NCI-H345 treated with DMSO at 0.1 percent for 48 hours (cell line): Measurements from ENCODE around the gene SLC25A33.
"Not testable (repeated sequence)": the region's sequence is repeated elsewhere in the genome, so short reads cannot be mapped to it uniquely, and the experiment has no call there.

Experiments used
- DNase-seq: peaks from one replicate; lab custom pipeline; 2025; ENCODE audit not compliant: unreplicated experiment; lab: John Stamatoyannopoulos, UW

SLC25A33 gene

DNA sequence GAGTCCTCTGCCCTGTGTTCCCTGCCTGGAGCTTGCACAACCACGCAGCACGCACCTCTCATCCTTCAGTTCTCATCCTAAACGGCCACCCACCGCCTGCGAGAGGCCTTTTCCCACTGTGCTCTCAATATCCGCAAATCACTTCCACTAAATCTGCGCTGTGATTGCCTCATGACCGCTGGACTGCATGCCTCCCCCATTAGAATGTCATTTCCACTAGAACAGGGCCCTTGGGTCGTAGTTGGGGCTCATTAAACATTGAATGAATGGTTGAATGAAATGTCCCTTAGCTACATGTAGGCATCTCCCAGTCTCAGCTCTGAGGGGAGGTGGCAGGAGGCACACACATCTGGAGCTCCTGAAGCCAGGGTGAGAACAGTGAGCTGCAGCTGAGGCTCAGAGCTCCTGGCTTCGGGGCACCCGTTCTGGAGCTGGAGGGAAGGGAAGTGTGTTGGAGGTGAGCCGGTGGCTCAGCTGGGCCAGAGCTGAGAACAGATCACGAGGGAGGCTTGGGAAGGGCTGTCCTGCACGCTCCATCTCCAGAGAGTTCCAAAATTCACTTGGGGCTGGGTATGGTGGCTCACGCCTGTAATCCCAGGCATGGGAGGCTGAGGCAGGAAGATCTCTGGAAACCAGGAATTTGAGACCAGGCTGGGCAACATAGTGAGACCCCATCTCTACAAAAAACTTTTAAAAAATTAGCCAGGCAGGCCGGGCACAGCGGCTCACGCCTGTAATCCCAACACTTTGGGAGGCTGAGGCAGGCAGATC, 79.8 kb downstream of the SLC25A33 start:
- no peak for DNase-seq

DNA sequence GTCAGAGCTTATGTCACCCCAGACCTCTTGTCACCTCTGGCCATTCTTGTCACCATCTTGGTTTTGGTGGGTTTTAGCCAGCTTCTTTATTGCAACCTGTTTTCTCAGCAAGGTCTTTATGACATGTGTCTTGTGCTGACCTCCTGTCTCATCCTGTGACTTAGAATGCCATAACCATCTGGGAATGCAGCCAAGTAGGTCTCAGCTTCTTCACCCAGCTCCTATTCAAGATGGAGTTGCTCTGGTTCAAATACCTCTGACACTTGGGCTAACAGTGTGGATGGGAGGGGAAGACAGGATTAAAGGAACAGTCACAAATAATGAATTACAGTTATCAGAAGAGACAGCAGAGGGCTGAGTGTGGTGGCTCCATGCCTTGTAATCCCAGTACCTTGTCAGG, 81.8 kb downstream of the SLC25A33 start:
- no peak for DNase-seq

DNA sequence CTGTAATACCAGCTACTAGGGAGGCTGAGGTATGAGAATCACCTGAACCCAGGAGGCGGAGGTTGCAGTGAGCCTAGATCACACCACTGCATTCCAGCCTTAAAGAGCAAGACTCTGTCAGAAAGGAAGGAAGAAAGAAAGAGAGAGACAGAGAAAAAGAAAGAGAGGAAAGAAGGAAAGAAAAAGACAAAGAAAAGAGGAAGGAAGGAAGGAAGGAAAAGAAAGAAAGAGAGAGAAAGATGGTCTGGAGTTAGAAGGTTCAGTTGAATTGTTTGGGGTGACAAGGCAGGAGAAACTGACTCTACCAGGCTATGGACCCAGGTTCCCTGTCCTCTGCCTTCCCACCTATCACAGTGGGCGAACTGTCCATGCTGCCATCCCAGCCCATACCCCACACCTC, 84.8 kb downstream of the SLC25A33 start:
- no peak for DNase-seq

DNA sequence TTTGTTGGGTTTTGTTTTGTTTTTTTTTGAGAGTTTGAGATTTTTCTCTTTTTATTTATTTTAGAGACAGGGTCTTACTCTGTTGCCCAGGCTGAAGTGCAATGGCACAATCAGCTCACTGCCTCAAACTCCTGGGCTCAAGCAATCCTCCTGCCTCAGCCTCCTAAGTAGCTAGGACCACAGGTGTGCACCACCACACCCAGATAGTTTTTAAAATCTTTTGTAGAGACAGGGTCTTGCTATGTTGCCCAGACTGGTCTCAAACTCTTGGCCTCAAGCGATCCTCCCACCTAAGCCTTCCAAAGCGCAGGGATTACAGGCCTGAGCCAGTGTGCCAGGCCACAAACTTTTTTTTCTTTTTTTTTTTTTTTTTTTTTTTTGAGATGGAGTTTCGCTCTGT, 85.8 kb downstream of the SLC25A33 start:
- DNase-seq, result not testable (repeated sequence)

DNA sequence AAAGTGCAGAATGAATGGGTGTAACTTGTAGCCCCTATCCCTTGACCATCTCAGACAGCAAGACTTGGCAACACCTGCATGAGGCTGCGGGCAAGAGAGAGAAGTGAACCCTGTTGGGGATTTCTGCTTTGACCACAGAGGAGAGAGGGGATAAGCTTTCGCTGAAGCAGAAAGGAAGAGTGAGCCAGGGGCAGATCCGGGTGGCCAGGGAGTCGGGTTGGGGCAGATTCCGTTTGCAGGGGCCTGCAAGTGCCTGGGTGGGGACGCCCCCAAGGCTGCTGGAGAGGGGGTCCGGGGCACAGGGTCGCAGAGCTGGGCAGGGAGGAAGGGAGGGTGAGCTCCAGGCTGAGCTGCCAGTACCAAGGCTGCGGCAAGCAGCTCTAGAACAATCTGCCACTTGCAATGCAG, 86.9 kb downstream of the SLC25A33 start:
- no peak for DNase-seq

DNA sequence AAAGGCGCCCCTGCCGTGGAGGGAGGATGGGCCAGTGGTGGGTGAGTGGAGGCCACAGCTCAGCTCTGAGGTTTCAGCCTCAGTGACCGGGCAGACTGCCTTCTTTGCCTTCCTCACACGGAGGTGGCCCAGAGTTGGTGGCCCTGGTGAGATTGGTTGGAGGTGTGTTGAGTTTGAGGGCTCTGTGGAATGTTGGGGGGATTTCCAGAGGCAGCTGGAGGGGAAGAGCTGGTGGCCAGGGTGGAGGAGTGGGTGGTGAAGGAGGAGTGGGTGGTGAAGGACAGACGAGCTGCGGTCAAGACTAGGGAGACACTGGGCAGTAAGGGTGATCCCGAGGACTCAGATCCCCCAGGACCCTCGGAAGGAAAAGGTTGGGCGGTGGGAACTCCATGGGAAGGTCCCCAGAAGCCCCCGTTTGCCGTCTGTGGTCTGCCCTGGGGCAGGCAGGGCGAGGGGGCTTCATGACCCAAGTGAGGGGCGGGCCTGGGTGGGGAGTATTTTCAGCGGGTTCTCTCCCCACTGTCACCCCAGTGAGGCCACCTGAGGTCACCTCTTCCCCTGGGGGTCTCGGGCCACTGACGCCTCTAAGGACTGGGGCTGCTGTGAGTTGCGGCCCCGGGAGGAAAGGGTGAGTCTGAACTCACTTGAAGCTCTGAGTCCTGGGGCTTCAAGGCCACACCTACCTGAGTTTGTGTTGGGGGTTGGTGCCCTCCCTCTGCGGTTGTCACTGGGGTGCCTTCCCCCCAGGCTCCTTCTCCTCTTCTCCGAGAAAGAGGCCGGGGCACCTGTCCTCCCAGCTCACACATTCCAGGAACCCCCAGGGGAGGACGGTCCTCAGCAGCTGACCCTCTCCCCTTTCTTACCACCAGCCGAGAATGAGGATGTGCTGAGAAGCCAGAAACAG, 89.5 kb downstream of the SLC25A33 start:
- no peak for DNase-seq

DNA sequence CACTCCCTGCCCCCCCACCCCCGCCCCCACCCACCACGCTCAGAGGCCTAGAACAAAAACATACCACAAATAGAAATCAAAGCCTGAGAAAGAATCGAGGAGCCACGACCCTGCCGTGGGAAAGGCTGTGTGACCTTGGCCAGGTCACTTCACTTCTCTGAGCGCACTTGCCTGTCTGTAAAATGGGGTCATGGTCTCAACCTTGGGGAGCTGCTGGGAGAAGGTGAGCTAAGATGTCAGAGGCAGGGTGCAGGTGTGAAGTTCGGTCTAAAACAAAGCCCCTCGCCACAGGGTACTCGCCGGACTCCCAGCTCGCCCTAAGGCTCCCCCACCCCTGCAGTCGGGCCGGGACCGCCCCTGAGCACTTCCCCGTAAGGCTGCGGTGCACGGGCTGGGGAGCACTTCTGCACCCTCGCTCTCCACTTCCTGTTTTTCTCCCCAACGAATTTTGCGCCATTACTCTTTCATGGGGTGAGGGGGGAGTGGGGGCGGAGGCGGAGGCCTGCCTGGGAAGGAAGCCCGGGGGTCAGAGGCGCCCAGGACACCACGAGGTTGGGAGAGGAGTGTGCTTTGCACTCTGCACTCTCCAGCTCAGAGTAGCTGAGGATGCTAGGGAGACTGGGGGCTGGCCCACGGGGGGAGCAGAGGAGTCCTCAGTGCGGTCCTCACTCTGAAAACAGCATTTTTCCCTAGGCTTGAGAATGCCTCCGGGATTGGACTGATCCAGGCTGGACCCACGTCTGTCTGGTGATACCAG, 90.4 kb downstream of the SLC25A33 start:
- DNase-seq, result no peak

DNA sequence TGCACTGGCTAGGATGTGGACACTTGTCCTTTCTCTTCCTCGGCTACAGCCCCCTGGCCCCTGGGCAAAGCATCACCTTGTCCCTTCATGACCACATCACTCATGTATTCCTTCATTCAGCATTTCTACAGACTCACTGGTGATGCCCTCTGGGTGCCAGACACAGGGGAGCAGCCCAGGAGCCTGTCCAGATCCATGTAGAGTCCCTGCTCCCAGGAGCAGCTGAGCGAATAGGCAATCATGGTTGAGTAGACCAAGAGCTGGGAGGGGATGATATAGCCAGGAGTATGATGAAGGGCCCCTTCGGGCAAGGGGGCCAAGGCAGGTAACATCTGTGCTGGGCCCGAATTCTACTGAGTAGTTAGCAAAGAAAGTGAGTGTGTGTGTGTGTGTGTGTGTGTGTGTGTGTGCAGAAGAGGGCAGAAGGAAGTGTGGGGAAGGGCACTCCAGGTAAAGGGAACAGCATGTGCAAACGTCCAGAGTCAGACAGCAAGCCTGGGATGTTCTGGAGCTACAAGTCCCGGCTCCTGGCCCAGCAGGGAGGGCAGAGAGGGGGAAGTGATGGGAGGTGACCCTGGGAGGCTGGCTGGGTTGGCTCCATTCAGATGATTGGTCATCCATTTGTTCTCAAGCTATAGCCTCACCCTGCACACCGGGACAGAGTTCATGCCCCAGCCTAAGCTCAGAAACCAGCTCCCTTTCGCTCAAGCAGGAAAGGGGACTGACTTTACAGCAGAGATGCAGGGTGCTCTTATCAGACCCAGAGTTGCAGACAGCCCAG, 91.3 kb downstream of the SLC25A33 start:
- no peak for DNase-seq

DNA sequence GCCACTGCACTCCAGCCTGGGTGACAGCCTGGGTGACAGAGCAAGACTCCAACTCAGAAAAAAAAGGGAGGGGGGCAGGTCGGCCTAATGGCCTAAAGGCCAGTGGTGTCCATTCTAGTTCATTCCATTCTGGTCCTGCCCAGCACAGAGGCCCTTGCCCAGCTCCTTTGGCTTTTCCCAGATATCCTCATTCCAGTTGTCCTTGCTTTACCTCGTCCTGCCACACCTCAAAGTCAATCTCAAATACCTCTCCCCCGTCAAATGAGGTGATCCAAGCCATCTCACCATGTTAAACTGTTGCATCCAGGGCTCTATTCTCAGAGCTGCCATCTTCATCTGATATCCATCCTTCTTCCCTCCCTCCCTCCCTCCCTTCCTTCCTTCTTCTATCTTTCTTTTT, 92.3 kb downstream of the SLC25A33 start:
- no peak for DNase-seq

DNA sequence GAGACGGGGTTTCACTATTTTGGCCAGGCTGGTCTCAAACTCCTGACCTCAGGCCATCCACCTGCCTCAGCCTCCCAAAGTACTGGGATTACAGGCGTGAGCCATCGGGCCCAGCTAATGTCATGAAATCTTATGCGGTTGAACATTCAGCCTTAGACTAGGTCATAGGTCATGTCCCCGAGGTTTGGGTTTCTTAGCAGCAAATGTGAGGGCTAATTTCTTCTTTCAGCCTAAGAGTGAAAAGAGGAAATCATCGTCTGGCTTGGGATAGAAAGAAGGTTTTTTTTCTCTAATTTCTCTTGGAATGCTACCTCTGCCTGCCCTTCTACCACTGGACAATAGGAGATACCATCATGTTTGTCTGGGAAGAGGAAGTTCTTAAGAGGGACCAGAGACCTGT, 94.2 kb downstream of the SLC25A33 start:
- DNase-seq, result no peak

DNA sequence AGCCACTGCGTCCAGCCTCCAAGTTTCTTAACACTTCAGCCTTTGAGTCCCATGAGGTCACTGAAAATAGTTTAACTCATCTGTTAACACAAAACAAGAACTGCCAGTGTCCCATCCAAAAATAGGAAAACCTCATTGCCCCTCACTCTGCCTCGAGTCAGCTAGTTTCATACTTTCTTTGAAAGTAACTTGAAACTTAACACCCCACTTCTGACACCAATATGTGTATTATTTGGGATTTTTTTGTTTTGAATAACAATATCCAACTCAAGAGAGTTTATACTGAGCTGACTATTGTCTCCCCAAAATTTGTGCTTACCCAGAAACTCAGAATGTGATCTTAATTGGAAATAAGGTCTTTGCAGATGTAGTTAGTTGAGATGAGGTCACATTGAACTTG, 95.3 kb downstream of the SLC25A33 start:
- DNase-seq, result no peak
